ENCODE measurements around the gene RADIL.
A peak's percentile ranks its signal among the peaks of the same experiment; 100 is the strongest.

The RADIL gene

DNA sequence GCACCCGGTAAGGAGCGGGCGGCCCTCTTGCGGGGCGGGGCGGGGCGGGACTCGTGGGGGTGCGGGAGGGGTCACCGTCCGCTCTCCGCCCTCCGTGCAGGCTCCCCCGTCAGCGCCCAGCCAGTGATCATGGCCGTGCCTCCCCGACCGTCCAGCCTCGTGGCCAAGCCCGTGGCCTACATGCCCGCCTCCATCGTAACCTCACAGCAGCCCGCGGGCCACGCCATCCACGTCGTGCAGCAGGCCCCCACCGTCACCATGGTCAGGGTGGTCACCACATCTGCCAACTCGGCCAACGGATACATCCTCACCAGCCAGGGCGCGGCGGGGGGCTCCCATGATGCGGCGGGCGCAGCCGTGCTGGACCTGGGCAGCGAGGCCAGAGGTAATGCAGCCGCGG is 124.3 kb downstream of the RADIL start:
- DNase-seq (ENCODE audit: extremely low read depth in 1 of 2, low read depth in 1 of 2) = no peak

DNA sequence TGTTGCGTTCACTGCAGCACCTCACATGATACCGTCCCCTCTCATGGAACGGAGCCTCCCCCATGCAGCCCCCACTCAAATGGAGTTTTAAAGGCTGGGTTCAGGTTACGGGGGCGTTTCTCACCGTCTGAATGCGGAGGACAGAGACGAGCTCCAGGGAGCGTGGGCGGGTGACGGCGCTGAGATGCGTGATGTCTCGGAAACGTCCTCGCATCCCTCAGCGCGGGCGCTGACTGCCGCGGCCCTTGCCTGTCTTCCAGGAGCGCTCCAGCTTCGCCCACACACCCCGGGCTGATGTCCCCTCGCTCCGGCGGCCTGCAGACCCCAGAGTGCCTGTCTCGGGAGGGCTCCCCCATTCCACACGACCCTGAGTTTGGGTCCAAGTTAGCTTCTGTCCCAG is 124.7 kb downstream of the RADIL start:
- DNase-seq (ENCODE audit: extremely low read depth in 1 of 2, low read depth in 1 of 2) = no peak

DNA sequence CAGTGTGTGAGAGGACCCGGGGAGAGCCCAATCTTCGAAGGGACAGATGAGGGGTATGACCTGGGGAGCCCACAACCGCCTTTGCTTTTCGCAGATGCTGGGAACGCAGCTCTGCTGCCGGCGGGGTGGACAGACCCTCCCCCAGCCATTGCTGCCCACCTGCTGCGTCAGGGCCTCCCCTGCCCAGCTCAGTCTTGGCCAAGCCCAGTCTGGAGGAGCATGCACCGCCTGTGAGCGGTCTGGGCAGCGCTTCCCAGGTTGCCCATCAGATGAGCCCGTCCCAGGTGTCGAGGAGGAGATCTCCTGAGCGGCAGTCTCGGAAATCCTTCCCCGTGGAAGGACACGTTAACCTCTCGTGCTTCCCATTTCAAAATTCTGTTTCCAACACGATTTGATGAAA is 125.4 kb downstream of the RADIL start:
- DNase-seq (ENCODE audit: extremely low read depth in 1 of 2, low read depth in 1 of 2) = no peak

DNA sequence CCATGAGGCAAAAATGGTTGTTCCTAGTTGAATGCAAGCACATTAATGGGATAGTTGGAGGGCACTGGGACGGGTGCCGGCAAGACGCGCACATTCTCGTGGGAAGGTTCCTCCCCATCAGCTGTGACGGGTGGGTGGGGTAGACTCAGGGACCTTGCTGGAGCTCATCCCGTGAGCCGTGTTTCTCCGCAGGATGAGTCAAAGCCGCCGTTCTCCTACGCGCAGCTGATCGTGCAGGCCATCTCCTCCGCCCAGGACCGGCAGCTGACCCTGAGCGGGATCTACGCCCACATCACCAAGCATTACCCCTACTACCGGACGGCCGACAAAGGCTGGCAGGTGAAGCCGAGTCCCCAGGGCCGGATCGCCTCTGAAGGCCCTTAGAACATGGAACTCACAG is 128.5 kb downstream of the RADIL start:
- no peak for DNase-seq (ENCODE audit: extremely low read depth in 1 of 2, low read depth in 1 of 2)

DNA sequence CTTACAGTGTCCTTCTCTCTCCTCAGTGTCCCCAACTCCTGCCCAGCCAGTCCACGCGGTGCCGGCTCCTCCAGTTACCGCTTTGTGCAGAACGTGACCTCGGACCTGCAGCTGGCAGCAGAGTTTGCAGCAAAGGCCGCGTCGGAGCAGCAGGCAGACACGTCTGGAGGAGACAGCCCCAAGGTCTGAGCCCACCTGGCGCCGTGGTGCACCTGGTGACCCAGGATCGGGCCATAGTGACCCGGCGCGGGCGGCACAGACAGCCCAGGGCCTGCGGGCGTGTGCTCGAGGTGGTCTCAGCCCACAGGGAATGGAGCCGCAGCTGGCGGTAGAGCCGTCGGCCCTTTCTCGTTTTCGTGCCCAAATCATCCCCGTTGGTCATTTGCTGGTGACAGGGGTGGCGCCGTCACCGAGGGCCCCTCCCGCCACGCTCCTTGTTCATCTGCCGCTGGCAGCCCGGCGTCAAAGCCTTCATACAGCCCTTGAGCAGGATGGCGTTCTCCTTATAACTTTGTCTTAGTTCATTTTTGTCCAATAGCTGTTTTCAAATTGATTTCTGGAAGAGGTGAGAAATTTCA is 129.0 kb downstream of the RADIL start:
- DNase-seq (ENCODE audit: extremely low read depth in 1 of 2, low read depth in 1 of 2) = no peak

DNA sequence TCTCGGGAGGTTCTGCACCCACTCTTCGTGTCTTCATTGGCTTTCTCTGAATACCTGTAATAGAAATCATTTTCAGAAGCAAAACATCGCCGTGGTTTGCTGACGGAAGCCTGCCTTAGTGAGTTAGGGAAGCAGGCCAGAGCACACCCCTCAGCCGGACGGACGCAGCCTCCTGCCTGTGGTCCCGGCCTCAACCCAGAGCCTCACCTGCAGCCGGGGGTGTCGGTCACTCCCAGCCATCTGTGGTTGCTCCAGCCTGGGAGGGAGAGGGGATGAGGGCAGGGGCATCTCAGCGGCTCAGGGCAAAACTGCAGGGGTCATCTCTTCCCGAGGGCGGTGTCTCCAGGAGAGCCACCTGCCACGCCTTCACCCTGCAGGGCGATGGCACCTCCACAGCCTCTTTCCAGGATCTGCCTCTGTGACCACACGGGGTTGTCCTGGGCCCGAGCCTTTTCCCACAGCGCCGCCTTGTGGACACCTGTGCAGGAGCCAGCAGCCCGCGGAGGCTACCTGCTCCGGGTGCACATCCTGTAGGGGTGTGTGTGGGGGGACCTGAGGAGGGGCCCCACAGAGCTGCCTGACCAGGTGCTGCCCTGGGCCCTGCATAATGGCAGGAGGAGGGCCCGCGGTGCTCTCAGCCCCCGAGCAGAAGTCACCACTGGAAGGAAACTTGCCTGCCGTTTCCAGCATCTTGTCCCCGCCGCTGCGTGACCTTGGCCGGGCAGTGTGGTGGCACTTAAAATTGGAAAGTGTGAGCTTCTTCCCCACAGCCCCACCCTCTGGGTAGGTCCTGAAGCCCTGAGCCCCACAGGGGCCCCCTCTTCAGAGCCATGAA is 129.7 kb downstream of the RADIL start:
- DNase-seq (ENCODE audit: extremely low read depth in 1 of 2, low read depth in 1 of 2) = peak; percentile 49 to 69

DNA sequence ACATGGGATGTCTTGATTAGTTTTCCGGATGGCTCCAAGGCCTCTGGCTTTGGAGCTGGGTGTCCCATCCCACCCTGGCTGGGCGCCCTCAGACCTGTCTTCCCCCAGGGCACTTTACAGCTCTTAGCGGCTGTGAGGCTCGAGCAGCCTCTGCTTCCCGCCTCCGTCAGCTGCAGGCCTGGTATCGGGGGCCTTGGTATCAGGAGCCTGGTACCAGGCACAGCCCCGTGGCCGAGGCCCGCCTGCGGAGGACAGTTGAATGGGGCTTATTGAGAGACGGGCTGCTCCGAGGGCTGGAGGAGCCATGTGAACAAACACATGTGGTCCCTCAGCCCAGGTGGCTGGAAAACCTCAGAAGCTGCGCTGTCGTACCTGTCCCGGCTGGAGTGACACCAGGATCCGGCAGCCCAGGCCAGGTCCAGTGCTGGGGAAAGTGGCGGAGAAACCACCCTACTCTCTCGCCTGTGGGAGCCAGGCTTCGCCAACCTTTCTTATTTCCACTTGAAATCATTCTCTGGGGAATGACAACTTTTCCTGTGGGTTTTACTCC is 132.0 kb downstream of the RADIL start:
- no peak for DNase-seq (ENCODE audit: extremely low read depth in 1 of 2, low read depth in 1 of 2)

DNA sequence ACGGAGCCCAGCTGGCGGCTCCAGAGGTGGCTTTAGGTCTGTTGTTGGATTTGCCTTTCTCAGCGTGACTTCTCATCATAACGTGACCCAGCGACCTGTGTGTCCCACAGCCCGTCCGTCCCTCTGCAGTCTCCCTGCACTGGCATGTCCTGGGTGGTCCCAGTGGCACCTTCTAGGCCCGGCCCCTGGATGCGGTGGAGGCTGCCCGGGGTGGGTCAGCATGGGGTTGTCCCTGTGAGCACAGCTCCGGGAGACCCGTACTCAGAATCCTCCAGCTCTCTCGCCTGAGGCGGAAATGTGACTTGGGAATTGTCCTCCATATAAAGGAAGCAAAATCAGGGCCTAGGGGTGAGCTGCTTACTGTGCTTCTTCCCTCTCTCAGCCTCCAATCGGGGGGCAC is 133.7 kb downstream of the RADIL start:
- DNase-seq (ENCODE audit: extremely low read depth in 1 of 2, low read depth in 1 of 2) = no peak

DNA sequence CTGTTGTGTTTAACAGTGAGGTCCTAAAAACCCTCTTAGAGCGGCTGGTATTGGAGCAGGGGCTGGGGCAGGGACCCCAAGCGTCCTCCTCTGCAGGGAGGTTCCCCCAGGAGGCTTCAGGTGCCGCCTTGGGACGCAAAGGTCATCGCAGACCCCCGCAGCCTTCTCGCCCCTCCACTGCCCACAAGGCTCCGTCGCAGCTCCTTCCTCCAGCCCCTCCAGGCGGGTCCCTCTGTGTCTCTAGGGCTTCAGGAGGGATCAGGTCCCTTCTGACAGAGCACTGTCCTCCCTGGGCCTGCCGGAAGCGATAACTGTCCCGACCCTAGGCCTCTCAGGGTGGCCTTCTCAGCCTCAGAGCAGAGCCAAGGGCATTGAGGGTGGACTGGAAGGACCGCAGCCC is 134.2 kb downstream of the RADIL start:
- DNase-seq (ENCODE audit: extremely low read depth in 1 of 2, low read depth in 1 of 2) = no peak
